Stimulated activated CD8-positive, alpha-beta memory T cell treated with anti-CD3 and anti-CD28 coated beads, Interleukin-4, amount 100 ng/mL, for 24 hours (primary cell): ENCODE data around the gene SDHA.
"Not testable (repeated sequence)": the region's sequence is repeated elsewhere in the genome, so short reads cannot be mapped to it uniquely, and the experiment has no call there.

Experiments used
- DNase-seq: peaks from one replicate; pipeline ENCODE4 v3.0.0-alpha.2; 2020; ENCODE audit warnings: low read depth

The SDHA gene

DNA sequence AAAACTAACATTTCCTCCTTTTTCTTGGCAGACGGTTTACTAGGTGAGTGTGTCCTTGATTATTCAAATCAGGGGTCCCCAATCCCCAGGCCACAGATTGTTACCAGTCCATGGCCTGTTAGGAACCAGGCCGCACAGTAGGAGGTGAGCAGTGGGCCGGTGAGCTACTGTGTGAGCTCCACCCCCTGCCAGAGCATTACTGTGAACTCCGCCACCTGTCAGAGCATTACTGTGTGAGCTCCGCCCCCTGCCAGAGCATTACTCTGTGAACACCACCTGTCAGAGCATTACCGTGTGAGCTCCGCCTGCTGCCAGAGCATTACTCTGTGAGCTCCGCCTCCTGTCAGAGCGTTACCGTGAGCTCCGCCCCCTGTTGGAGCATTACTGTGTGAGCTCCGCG lies 39.0 kb downstream of the SDHA start:
- no peak for DNase-seq

DNA sequence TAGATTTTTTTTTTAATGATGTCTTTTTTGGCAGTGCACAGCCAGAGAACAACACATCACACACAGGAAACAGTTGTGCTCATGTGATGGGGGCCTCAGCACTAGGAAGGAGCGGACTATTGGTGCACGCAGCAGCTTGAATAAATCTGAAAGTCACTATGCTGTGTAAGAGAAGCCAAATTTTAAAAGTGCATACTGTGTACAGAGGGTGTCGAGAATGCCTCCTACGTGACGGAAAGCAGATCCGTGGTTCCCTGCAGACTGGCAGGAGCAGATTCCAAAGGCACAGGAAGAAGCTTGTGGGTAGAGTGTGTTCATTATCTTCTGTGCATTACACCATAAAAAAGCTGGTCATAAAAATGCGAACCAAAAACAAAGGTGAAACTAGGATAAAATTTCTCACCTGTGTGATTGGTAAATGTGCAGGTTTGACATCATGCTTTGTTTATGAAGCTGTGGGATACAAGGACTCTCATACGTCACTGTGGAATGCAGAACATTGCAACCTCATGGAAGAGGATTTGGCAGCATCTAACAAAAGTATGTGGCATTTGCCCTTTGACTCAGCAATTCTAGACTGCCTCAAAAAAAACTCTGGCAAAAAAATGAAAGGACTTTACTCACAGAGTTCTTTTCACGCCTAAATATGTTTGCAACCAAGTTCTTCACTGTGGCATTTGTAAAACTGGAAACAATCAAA lies 45.3 kb downstream of the SDHA start:
- DNase-seq = not testable (repeated sequence)

DNA sequence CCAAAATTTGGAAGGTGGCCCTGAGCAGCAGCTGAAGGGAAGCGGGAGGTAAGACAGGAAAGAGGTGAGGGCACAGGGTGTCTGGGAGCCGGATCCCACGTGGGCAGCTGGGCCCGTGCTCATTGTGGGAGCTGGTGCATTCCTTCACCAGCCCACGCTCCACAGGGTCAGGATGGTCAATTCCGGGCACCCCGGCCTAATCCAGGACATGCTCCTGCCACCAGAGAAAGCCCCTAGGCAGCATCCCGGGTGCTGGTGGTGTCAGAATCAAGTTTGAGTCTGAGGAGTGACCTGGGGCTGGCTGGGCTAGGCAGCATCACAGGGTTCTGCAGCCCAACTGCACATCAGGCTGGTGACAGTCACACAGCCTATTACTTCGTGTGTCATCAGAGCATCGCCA lies 46.2 kb downstream of the SDHA start:
- DNase-seq = no peak

DNA sequence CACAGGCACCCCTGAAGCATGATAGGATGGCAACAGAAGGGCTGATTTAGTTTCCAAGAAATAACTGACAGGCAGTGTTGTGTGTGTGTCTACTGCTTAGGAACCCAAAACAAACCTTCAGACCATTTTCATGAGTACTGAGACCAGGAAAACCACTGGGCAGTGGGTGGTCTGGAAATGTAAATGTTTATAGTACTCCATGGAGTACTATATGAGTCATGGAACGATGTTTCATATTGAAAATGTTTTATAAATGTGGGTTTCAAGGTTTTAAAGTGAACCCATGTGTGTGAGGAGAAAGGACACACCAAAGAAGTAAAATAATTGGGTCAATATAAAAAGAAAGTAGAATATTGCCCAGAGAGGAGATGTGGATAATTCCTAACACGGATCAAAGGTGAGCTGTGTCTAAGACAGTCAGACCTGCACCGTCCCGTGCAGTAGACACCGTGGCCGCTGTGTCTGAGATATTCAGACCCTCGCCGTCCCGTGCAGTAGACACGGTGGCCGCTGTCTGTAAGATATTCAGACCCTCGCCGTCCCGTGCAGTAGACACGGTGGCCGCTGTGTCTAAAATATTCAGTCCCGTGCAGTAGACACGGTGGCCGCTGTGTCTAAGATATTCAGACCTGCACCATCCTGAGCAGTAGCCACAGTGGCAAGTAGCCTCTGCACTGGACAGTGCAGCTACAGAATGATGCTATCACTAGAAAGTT lies 48.3 kb downstream of the SDHA start:
- not testable (repeated sequence) for DNase-seq

DNA sequence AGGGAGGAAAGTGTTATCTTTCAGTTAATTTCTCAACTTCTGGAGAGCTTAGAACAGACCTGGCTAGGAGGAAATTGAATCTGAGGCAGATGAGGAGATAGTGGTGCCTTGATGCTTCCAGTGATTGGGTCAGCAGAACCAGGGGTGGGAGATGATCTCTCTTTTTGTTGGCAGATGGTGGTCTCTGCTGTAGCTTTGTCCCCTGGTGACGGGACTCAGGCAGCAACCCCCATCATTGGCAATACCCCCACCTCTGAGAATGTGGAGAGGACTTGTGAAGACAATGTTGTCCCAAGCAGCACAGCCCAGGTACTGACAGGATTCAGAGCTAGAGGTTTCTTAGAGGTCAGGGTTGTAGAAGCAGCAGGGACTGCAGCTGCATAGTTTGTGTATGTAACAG lies 49.6 kb downstream of the SDHA start:
- DNase-seq = no peak

DNA sequence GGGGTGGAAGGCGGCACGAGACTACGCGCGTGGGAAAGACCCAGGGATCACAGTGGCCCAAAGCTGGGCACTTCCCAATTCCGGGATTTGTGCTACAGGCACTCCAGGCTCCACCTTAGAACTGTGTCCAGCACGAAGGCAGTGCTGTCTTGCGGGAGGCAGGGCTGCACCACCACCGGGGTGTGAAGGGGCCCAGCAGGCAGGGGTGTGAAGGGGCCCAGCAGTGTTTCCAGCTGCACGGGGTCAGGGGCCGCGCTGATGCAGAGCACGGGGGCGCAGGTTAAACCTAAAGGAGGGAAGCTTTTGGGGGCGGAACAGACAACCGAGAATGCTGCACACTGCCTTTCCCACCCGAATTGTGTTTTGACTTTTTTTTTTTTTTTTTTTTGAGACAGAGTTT lies 52.2 kb downstream of the SDHA start:
- DNase-seq = no peak

DNA sequence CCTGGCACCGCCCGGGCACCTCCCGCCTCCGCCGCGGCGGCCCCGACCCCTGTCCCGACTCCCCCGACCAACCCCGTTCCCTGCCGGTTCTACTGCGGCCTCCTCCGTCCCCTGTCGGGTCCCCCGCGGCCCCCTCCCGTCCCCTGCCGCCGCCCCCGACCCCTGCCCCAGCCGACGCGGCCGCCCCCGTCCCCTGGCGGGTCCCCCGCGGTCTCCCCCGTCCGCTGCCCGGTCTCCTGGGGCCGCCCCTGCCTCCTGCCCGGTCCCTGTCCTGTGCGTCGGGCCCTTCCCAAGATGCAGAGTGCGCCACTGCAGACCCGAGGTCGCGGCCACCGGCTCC lies 53.7 kb downstream of the SDHA start:
- DNase-seq = not testable (repeated sequence)

DNA sequence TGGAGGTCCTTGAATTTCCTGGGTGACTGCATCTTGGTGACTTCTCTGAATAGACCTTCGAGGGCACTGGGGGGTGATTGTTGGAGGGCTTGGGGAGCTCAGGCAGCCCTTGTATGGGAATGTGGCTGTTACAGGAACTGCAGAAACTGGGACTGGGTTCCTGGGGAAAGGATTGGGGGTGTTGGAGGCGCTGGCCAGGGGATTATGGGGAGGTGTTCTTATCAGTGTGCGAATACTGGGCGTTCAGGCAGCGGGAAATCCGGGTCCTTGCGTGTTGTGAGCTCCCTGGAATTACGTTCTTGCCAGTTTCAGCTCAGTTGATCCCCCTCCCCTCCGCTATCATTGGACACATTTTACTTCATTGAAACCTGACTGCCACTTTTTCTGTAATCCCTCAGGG lies 55.0 kb downstream of the SDHA start:
- not testable (repeated sequence) for DNase-seq

DNA sequence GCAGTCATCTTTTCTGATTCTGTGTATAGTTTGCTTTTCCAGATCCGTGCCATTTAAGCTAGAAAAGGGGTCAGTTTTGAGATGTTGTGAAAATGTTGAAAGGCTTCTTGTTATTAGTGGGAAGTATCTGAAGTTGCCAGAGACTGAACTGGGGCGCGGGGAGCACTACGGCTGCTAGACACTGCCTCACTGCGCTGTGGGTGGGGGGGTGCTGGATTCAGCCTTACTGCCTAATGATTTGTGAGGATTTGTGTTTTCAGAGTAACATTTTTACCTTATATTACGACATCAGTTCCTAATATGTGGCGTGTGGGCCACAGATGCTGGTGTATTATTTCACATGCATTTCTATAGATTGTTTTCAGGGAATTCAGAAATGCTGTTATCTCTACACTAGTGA lies 55.4 kb downstream of the SDHA start:
- not testable (repeated sequence) for DNase-seq

DNA sequence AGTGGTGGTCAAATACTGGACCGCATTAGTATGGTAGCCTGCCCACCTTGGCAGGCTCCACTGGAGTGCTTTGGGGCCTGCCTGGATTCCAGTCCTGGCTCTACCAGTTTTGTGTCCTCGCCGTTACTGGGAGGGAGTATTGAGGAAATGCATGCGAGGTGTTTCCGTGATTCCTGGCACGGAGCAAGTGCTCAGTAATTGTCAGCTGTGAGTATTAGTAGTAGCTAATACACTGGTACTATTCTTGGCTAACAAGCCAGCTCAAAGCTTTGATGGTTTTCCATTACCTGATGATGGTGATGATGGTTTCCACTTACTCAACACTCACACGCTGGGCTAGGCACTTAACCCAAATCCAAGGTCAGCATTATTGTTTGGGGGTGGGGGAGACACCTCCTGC lies 56.2 kb downstream of the SDHA start:
- not testable (repeated sequence) for DNase-seq

DNA sequence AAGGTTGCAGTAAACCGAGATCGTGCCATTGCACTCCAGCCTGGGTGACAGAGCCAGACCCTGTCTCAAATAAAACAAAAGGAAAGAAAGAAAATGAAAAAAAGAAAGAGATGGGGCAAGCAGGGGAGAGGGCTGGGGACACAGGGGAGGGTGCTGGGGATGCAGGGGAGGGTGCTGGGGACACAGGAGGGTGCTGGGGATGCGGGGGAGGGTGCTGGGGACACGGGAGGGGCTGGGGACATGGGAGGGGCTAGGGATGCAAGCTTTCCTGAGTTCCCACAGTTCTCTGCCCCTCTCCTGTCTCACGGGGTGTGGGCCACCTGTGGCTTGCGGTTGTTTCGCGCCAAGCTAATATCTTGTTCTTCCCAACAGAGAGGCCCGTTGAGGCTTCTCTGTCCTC lies 60.5 kb downstream of the SDHA start:
- no peak for DNase-seq

DNA sequence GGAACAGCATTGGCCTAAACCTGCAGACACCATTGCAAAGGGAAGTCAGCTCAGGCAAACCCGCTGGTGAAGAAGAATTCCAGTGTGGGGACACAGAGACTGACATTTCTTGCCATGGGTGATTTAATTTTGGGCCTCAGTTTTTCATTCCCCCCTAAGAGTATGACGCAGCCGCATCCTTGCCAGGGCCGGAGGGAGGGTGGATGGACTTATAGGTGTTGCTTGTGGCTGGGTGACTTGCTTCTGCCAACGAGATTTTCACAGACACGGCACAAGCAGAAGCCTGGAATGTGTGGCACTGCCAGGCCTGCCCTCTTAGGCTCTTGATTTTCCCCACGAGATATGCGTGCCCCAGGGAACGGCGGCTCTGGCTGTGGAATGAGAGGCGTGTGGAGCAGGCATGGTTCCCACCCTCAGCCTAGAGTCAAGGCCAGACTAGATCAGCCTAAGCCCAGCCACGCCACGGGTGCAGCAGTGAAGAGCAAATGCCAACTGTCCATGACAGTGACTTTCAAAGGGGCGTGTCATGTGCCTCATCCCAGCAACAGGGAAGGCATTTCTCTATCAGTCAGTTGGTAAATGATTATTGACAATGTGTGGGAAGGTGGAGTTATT lies 61.0 kb downstream of the SDHA start:
- not testable (repeated sequence) for DNase-seq

DNA sequence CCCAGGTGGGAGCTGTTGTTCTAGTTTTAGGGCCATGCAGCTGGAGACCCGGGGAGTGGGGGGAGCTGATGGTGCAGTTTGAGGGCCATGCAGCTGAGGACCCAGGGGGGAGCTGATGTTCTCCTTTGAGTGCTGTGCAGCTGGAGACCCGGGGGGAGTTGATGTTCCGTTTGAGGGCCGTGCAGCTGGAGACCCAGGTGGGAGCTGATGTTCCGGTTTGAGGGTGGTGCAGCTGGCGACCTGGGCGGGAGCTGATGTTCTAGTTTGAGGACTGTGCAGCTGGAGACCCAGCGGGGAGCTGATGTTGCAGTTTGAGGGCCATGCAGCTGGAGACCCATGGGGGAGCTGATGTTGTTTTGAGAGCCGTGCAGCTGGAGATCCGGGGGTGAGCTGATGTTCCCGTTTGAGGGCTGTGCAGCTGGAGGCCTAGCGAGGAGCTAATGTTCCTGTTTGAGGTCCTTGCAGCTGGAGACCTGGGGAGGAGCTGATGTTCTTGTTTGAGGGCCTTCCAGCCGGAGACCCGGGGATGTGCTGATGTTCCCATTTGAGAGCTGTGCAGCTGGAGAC lies 68.0 kb downstream of the SDHA start:
- DNase-seq = no peak

DNA sequence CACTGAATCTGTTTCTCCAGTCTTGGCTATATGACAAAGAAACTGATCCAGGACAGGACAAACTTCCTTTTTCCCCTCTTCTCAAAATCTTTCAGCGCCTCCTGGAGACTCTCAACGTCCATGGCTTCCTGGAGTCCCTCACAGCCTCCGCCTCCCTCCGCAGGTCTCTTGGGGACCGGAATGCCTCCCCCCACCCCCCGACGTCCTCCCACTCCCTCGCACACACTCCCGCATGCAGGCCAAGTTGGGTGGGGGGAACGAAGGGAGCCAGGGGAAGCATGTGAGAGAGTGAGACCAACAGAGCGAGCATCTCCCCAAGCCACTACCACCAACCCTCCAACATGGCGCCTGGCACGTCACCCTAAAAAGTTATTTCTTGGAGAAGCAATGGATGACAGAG lies 72.1 kb downstream of the SDHA start:
- DNase-seq = not testable (repeated sequence)

DNA sequence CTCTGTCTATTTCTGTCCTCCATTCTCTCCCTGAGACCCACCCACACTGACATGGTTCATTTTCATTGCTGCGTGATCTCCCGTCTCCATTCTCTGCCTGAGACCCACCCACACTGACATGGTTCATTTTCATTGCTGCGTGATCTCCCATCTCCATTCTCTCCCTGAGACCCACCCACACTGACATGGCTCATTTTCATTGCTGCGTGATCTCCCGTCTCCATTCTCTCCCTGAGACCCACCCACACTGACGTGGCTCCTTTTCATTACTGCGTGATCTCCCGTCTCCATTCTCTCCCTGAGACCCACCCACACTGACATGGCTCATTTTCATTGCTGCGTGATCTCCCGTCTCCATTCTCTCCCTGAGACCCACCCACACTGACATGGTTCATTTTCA lies 73.2 kb downstream of the SDHA start:
- DNase-seq = not testable (repeated sequence)

DNA sequence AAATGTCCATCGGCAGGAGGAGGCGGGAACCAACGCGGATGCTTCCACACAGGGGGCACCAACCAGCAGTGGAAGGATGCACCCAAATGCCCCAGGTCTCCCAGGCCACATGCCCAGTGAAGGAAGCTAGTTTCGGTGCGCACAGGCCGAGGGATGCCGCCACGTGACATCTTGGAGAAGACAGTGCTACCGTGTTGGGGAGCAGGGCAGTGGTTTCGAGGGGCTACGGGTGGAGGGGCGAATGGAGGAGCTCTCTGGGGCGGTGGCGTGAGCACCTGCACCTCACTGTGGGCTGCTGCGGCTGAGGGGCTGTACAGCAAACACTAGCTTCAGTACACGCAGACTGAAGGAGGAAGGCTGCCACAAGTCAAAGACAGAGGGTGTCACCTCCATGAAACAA lies 76.7 kb downstream of the SDHA start:
- DNase-seq = not testable (repeated sequence)

DNA sequence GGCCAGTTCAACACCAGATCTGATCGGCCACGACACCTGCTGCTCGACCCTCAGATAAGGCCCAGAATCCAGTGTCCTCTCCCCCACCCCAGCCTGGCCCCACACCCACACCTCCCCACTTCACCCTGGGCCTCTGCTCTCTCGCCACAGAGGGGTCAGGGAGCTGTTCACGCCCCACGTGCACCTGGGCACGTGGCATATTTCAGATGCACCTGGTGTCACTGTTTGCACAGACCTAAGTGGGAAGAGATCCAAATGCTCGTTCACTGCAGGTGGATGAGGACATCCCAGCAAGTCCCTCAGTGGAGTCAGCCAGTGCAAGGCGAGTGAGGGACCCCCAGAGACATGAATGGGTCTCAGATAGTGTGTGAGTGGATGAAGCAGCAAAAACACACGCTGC lies 78.1 kb downstream of the SDHA start:
- not testable (repeated sequence) for DNase-seq

DNA sequence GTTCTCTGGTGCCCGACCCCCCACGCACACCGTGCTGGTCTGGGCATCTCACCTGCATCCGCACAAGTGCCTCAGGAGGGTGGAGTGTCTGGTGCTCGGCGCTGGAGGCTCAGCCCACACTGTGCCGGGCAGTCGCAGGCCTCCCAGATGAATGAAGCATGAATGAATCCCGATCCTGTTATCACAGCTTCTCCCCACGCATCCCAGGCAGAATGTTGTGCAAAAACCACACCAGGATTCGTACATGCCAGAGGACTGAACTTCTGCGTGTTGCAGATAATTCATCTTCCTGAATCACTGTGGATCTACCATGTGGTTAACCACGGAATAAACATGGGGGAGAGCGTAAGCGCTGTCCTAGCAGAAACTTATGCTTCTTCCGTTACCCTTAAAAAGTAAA lies 78.8 kb downstream of the SDHA start:
- DNase-seq = not testable (repeated sequence)

DNA sequence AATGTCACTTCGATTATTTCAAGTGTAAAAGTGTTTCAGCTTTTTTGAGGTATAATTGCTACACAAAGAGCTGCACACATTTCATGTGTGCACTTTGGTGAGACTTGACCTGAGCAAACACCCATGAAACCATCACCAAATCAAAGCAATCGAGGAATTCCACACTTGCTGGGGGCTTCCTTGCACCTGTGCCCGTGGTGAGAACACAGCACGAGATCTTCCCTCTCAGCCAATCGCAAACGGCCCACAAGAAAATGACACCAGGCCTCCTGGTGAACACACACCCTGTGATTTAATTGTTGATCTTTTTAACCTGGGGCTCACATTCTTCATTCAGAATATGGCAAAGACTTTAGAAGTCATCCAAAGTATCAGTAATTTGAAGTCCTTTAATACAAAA lies 79.3 kb downstream of the SDHA start:
- DNase-seq = not testable (repeated sequence)

DNA sequence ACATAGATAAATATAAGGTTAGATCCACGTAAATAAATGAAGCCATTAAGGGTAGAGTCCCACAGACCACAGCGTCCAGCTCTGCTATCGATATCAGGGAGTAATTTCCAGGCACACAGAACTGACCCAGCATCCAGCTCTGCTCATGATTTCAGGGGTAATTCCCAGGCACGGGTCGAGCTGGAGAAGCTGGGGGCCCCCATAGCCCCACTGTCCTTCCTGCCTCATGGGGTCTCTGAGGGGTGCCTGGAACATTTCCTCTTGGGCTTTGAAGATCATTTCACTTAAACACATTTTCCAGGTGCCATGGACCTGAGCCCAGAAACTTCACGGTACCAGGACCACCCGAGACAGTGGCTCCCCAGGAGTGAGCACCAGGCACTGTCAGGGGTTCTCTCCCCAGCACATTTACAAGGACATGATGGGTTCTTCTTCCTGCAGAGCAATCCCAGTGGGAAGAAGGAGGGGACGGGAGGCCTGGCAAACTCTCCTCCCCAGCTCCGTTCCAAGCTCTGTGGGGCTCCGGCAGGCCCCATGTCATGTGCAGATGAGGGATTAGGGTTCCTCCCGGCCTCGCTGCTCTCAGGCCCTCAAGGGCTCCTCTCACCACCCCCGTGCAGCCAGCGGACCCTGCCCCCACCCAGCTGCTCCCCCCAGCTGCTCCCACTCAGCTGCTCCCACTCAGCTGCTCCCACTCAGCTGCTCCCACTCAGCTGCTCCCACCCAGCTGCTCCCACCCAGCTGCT lies 80.0 kb downstream of the SDHA start:
- DNase-seq = not testable (repeated sequence)

DNA sequence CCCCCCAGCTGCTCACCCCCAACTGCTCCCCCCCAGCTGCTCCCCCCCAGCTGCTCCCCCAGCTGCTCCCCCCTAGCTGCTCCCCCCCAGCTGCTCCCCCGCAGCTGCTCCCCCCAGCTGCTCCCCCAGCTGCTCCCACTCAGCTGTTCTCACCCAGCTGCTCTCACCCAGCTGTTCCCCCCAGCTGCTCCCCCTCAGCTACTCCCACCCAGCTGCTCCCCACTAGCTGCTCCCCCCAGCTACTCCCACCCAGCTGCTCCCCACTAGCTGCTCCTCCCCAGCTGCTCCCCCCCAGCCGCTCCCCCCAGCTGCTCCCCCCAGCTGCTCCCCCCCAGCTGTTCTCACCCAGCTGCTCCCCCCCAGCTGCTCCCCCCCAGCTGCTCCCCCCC lies 80.6 kb downstream of the SDHA start:
- no peak for DNase-seq

DNA sequence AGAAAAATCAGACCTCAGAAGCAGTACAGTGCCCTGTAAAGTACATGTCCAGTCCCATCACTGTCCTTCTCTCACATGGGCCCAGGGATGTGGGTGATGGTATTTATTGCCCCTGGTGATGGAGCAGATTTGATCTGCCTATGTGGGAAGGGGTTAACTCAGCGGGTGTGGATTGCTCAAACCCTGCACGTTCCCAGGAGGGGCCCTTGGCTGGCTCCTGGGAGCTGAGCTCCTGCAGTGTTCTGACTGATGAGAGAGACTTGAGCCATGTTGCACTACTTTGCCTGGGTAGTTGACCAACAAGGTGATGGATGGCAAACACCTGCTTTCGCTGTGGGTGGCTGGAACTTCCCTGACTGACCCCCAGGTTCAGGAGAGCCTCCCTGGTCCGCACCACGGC lies 81.8 kb downstream of the SDHA start:
- not testable (repeated sequence) for DNase-seq
